ENCODE measurements around the gene DLGAP1. TPM values are rescaled to one million over a fixed set of nuclear protein-coding genes. Genes with fewer than 3 reads are reported as not detected.

Gene DLGAP1
- total and polyA plus RNA-seq, 2 of the 8 experiments (the other 6 are each of a cell fraction or from before 2014, with no cell fraction given) = 11.8 to 16.9 TPM

DNA sequence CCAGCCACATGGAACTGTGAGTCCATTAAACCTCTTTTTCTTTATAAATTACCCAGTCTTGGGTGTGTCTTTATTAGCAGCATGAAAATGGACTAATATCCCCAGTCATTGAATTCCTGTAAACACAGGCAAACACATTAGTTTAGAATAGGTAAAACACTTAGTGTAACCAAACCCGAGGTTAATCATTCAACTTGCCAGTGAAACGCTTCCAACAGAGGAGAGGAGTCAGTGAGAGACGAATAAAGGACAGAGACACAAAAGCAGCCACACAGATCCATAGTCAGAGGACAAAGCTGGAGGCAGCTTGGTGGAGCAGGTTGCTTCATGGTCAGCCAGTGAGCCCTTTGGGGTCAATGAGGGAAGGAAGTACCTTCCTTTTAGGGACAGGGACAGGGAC is 657.1 kb downstream of the DLGAP1 start:
- no peaks in the 10 kb centered on the region for H3K36me3 ChIP-seq (ENCODE audit: control insufficient read depth in 2 of 4, insufficient read depth in 4 of 4, low read length in 3 of 4)
- no peak overlapping the region for H3K14ac ChIP-seq (ENCODE audit: insufficient read length)
- no peak overlapping the region for H2AK5ac ChIP-seq (ENCODE audit: low read depth, low read length)
- H3K9ac ChIP-seq (replicated peaks in 1 of 4; ENCODE audit: extremely low read depth in 1 of 4, low read depth in 3 of 4, low read length in 3 of 4) = no peak overlapping the region
- H3K79me1 ChIP-seq (ENCODE audit: low read depth, low read length) = no peaks in the 10 kb centered on the region
- TF ChIP-seq GABPA (IDR thresholded peaks at IDR 0.05; ENCODE audit: borderline replicate concordance, insufficient read depth, low read length) = no peak
- TF ChIP-seq CBX8 (IDR thresholded peaks at IDR 0.05; ENCODE audit: borderline replicate concordance, low read depth, low read length) = no peak
- TF ChIP-seq, protein P1, sequence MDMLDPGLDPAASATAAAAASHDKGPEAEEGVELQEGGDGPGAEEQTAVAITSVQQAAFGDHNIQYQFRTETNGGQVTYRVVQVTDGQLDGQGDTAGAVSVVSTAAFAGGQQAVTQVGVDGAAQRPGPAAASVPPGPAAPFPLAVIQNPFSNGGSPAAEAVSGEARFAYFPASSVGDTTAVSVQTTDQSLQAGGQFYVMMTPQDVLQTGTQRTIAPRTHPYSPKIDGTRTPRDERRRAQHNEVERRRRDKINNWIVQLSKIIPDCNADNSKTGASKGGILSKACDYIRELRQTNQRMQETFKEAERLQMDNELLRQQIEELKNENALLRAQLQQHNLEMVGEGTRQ (IDR thresholded peaks at IDR 0.05; ENCODE audit: low read length) = no peak
- TF ChIP-seq POU5F1 (IDR thresholded peaks at IDR 0.05; ENCODE audit: low read depth, low read length) = no peak
- no peak for TF ChIP-seq RNF2 (IDR thresholded peaks at IDR 0.05; ENCODE audit: borderline replicate concordance, low read depth, low read length, missing control alignments, poor library complexity, severe bottlenecking)
- no peak for TF ChIP-seq SIX5 (IDR thresholded peaks at IDR 0.05; ENCODE audit: low read depth, low read length)
- no peak for TF ChIP-seq EZH2 (IDR thresholded peaks at IDR 0.05; ENCODE audit: low read depth, low read length, severe bottlenecking)
- TF ChIP-seq NRF1 (IDR thresholded peaks at IDR 0.05; ENCODE audit: low read depth, low read length) = no peak
- no peak for TF ChIP-seq TEAD4 (IDR thresholded peaks at IDR 0.05; ENCODE audit: low read depth, low read length)
- FAIRE-seq = no peak
- no peak for DNase-seq (ENCODE audit: low read depth in 1 of 2, low spot score in 2 of 2)
- H2BK15ac ChIP-seq (ENCODE audit: low read length) = no peak overlapping the region
- no peaks in the 10 kb centered on the region for H3K79me2 ChIP-seq (ENCODE audit: control insufficient read depth in 1 of 2, insufficient read depth in 2 of 2, low read length in 2 of 2)
- H2BK12ac ChIP-seq (ENCODE audit: low read depth, low read length) = no peak overlapping the region
- H3K27ac ChIP-seq (ENCODE audit: low read depth, low read length) = no peak overlapping the region
- H3K4me2 ChIP-seq (ENCODE audit: insufficient read depth in 1 of 2, low read depth in 2 of 2, low read length in 2 of 2) = no peak overlapping the region
- peaks cover 0 to 8% (median 1%) of the 10 kb centered on the region in 4 experiments; a peak in 4 of 7 replicates for H3K4me1 ChIP-seq (replicated peaks in 1 of 4; ENCODE audit: control insufficient read depth in 3 of 4, insufficient read depth in 4 of 4, low read length in 3 of 4)
- ChIA-PET POLR2A (ENCODE audit: partially characterized antibody) (interaction anchor here (0.8 kb wide), 1 partner anchor 12 kb away, joined by 3 read pairs; no protein-coding TSS in a partner anchor), CTCF (ENCODE audit: partially characterized antibody) (interaction anchor here (0.9 to 4.9 kb wide), 2 partner anchors 18 to 26 kb away, joined by 3 to 21 read pairs; no protein-coding TSS in a partner anchor)
- no peak overlapping the region for H2BK20ac ChIP-seq (ENCODE audit: low read length)
- H2BK120ac ChIP-seq (replicated peaks; ENCODE audit: low read depth, low read length) = no peak overlapping the region
- H4K20me1 ChIP-seq (replicated peaks in 1 of 2; ENCODE audit: control insufficient read depth in 1 of 2, insufficient read depth in 2 of 2, low read length in 2 of 2) = no peaks in the 10 kb centered on the region
- H2AFZ ChIP-seq (ENCODE audit: low read length) = no peak overlapping the region
- H4K5ac ChIP-seq (ENCODE audit: insufficient read length, low read depth, low read length) = no peak overlapping the region
- H4K91ac ChIP-seq (replicated peaks; ENCODE audit: insufficient read length, low read length) = no peak overlapping the region
- H3K4me3 ChIP-seq (ENCODE audit: extremely low read depth in 1 of 4, insufficient read depth in 2 of 4, low read depth in 3 of 4, low read length in 4 of 4) = no peak overlapping the region
- H4K8ac ChIP-seq (ENCODE audit: extremely low read depth, insufficient read depth, low read length) = no peak overlapping the region
- 81% methylated on average over 3 of the region's 3 CpGs; no CpG with 5 or more reads in 1 of the 2 experiments for WGBS, 2 experiments (ENCODE audit: extremely low coverage in 1 of 2, insufficient coverage in 1 of 2, insufficient read length in 1 of 2, insufficient replicate concordance in 2 of 2, low coverage in 1 of 2, low lambda C conversion rate in 2 of 2, missing lambda C conversion rate in 1 of 2)
- no peak overlapping the region for H3K23ac ChIP-seq (ENCODE audit: insufficient read length)
- no peaks in the 10 kb centered on the region for H3K9me3 ChIP-seq (ENCODE audit: insufficient read depth in 2 of 2, low read depth in 1 of 2, low read length in 1 of 2)
- no peak overlapping the region for H3K18ac ChIP-seq (ENCODE audit: extremely low read depth, low read length)
- no peak overlapping the region for H2BK5ac ChIP-seq (ENCODE audit: low read depth, low read length)
- no peak overlapping the region for H3K4ac ChIP-seq (replicated peaks; ENCODE audit: insufficient read length, low read depth, low read length)
- no peak overlapping the region for H3K56ac ChIP-seq (replicated peaks; ENCODE audit: insufficient read length, low read depth, low read length)
- no peaks in the 10 kb centered on the region for H3K23me2 ChIP-seq (ENCODE audit: low read depth, low read length)
- no peaks in the 10 kb centered on the region for H3K27me3 ChIP-seq (replicated peaks in 1 of 4; ENCODE audit: control insufficient read depth in 3 of 4, extremely low read depth in 1 of 4, insufficient read depth in 3 of 4, low read length in 3 of 4)
